K562 (cell line): Measurements from ENCODE around the gene TFPI. TPM values are rescaled to one million over a fixed set of nuclear protein-coding genes. Genes with fewer than 3 reads are reported as not detected.
A peak's percentile ranks its signal among the peaks of the same experiment; 100 is the strongest.

ENCODE experiments used
- CREB3L1 ChIP-seq: fragments of 450-650 bp; IDR thresholded peaks from 2 replicates; pipeline ENCODE4 v1.6.1; 2014; ENCODE audit warnings: low read depth, mild to moderate bottlenecking, moderate library complexity, borderline replicate concordance
- ETS1 ChIP-seq: conservative IDR thresholded peaks from 2 replicates; pipeline ENCODE4 v1.6.1; 2011; ENCODE audit warnings: low read depth, mild to moderate bottlenecking, low read length; ENCODE audit not compliant: control insufficient read depth
- FOXM1 ChIP-seq, 2 experiments: fragments of 450-650 bp in 1 of 2; sonication (generic) in 1 of 2; formaldehyde crosslinking in 1 of 2; IDR thresholded peaks; 2 replicates each; pipeline versions ENCODE4 v1.6.1 to v1.9.0; 2017 to 2022; ENCODE audit warnings: low read depth in 2 of 2, mild to moderate bottlenecking in 2 of 2, missing genetic modification reagents in 1 of 2, moderate library complexity in 1 of 2
- FOXO4 ChIP-seq: fragments of 450-650 bp; formaldehyde crosslinking; IDR thresholded peaks from 2 replicates; pipeline ENCODE4 v1.4.0; 2020; ENCODE audit warnings: mild to moderate bottlenecking, moderate library complexity
- HDGF ChIP-seq: fragments of 450-650 bp; IDR thresholded peaks from 2 replicates; pipeline ENCODE4 v1.6.1; 2016
- MED1 ChIP-seq: sonication (generic); formaldehyde crosslinking; IDR thresholded peaks from 2 replicates; pipeline ENCODE4 v1.8.1; 2023; ENCODE audit warnings: missing genetic modification reagents, borderline replicate concordance
- NFYB ChIP-seq: IDR thresholded peaks from 2 replicates; pipeline ENCODE4 v1.6.1; 2011; ENCODE audit warnings: mild to moderate bottlenecking, moderate library complexity; ENCODE audit not compliant: insufficient read length; ENCODE audit errors: extremely low read depth
- PHB ChIP-seq: fragments of 250-450 bp; sonication (Bioruptor Pico); IDR thresholded peaks from 2 replicates; pipeline ENCODE4 v1.5.0; 2021
- PTBP1 ChIP-seq: fragments of 200-400 bp; formaldehyde crosslinking; IDR thresholded peaks from 2 replicates; pipeline ENCODE4 v1.6.1; 2017; ENCODE audit warnings: low read depth, low read length
- SFPQ ChIP-seq: fragments of 200-400 bp; formaldehyde crosslinking; IDR thresholded peaks from 2 replicates; pipeline ENCODE4 v1.6.1; 2017; ENCODE audit warnings: mild to moderate bottlenecking, low read depth, low read length, moderate library complexity
- SMC3 ChIP-seq: conservative IDR thresholded peaks from 2 replicates; pipeline ENCODE4 v1.6.1; 2011; ENCODE audit warnings: low read depth, low read length, improper control_type of control experiment; ENCODE audit not compliant: insufficient read depth
- STAT5A ChIP-seq: IDR thresholded peaks from 2 replicates; pipeline ENCODE4 v1.6.1; 2012; ENCODE audit warnings: low read length, inconsistent platforms, borderline replicate concordance
- TCF3 ChIP-seq: sonication (generic); formaldehyde crosslinking; IDR thresholded peaks from 2 replicates; pipeline ENCODE4 v1.4.0; 2020; ENCODE audit warnings: mild to moderate bottlenecking, missing genetic modification reagents
- ZFPM2 ChIP-seq: fragments of 250-450 bp; sonication (Bioruptor Pico); IDR thresholded peaks from 2 replicates; pipeline ENCODE4 v1.5.1; 2022; ENCODE audit warnings: mild to moderate bottlenecking
- ZKSCAN8 ChIP-seq: fragments of 200-800 bp; sonication (Bioruptor generic); IDR thresholded peaks from 2 replicates; pipeline ENCODE4 v1.6.1; 2016; ENCODE audit warnings: missing genetic modification characterization, missing compliant biosample characterization
- ZMIZ1 ChIP-seq, 2 experiments: fragments of 150-350 bp in 1 of 2; IDR thresholded peaks; 2 replicates each; pipeline ENCODE4 v1.6.1; 2012 to 2016; ENCODE audit warnings: low read depth in 2 of 2, low read length in 2 of 2, mild to moderate bottlenecking in 1 of 2, moderate library complexity in 1 of 2
- polyA plus RNA-seq, 8 experiments: library from polyadenylated mRNA; depleted of rRNA in 4 of 8; stranded (reverse) in 5 of 8; unstranded in 3 of 8; fragments of >200 nt; fragmentation: Nextera tagmentation in 2 of 8; fragmentation: Illumina TruSeq in 1 of 8; extraction: Ambion mirVana in 2 of 8; extraction: Trizol in 1 of 8; gene quantifications; 2 replicates each; pipeline versions ENCODE4 v1.2.1 to v1.2.3, GENCODE V29; 2011 to 2014; ENCODE audit warnings: inconsistent platforms in 1 of 8, missing spikeins in 1 of 8
- total RNA-seq, 7 experiments: library from RNA; depleted of rRNA in 6 of 7; stranded (reverse); fragments of >200 nt in 6 of 7; fragmentation: Illumina TruSeq in 2 of 7; extraction: Trizol in 2 of 7; gene quantifications; 2 replicates each; pipeline versions ENCODE4 v1.2.1 to v1.2.3, GENCODE V29; 2011 to 2021; ENCODE audit warnings: low replicate concordance in 1 of 7

Gene TFPI
- total and polyA plus RNA-seq, 9 of the 15 experiments (the other 6 are each of a cell fraction or from before 2014, with no cell fraction given): 53.5 to 219 (median 100) TPM

GRCh38 chr2:187552828-187553681, 1.2 kb downstream of the TFPI start (continued):
- no peak for TF ChIP-seq MED1 (CRISPR knock-in tag)
- peak; percentile 53; the same call in 1 of the 2 replicates for TF ChIP-seq ZKSCAN8 (CRISPR knock-in tag)
- peak; percentile 69; the same call in 1 of the 2 replicates for TF ChIP-seq ZFPM2 (CRISPR knock-in tag)
- TF ChIP-seq NFYB: no peak
- 0 out of 4 replicates have a peak, but pooled peaks of 1 of the 2 experiments have one; percentile 21 for TF ChIP-seq ZMIZ1 (IDR thresholded peaks at IDR 0.05; ENCODE audit: low read depth in 2 of 2, low read length in 2 of 2)
- no peak for TF ChIP-seq SFPQ
- TF ChIP-seq ETS1: no peak
- TF ChIP-seq SMC3: no peak
- no peak for TF ChIP-seq CREB3L1
- TF ChIP-seq HDGF: no peak
- TF ChIP-seq FOXM1 (IDR thresholded peaks at IDR 0.05; ENCODE audit: low read depth): peak; percentile 41; the same call in 1 of the 2 replicates
- TF ChIP-seq FOXM1 (CRISPR knock-in tag; IDR thresholded peaks at IDR 0.05; ENCODE audit: low read depth): no peak
- TF ChIP-seq PTBP1: no peak
- TF ChIP-seq FOXO4 (CRISPR knock-in tag): no peak
- TF ChIP-seq TCF3 (CRISPR knock-in tag): peak; percentile 17; the same call in 1 of the 2 replicates
- TF ChIP-seq PHB (CRISPR knock-in tag): no peak
- TF ChIP-seq STAT5A: no peak; the same call in 1 of the 2 replicates
